WERI-Rb-1 (cell line): ENCODE data around the gene ST3GAL4.

Experiments
- DNase-seq: peaks from one replicate; pipeline ENCODE4 v3.0.0-alpha.2; 2020
- H3K27ac ChIP-seq: fragments of 250-450 bp; sonication (Bioruptor Pico); 2 replicates; pipeline ENCODE4 v1.5.1; 2020; ENCODE audit warnings: mild to moderate bottlenecking, moderate library complexity
- H3K27me3 ChIP-seq: fragments of 250-450 bp; sonication (Bioruptor Pico); 2 replicates; pipeline ENCODE4 v1.5.1; 2021; ENCODE audit warnings: mild to moderate bottlenecking, low read depth, moderate library complexity; ENCODE audit not compliant: insufficient read depth, severe bottlenecking
- H3K36me3 ChIP-seq: fragments of 250-450 bp; sonication (Bioruptor Pico); 2 replicates; pipeline ENCODE4 v1.5.1; 2020; ENCODE audit warnings: mild to moderate bottlenecking, moderate library complexity
- H3K4me3 ChIP-seq: 2 replicates; pipeline ENCODE4 v1.5.1; 2011; ENCODE audit warnings: low read depth, mild to moderate bottlenecking, control low read depth, low read length
- H3K9me3 ChIP-seq: fragments of 250-450 bp; sonication (Bioruptor Pico); 2 replicates; pipeline ENCODE4 v1.5.1; 2021; ENCODE audit warnings: mild to moderate bottlenecking, moderate library complexity; ENCODE audit not compliant: severe bottlenecking
- TF ChIP-seq, protein P1 (sequence below): IDR thresholded peaks from 2 replicates; pipeline ENCODE4 v1.5.1; 2011; ENCODE audit warnings: low read depth, mild to moderate bottlenecking, control low read depth, inconsistent platforms, low read length

ST3GAL4 gene

DNA sequence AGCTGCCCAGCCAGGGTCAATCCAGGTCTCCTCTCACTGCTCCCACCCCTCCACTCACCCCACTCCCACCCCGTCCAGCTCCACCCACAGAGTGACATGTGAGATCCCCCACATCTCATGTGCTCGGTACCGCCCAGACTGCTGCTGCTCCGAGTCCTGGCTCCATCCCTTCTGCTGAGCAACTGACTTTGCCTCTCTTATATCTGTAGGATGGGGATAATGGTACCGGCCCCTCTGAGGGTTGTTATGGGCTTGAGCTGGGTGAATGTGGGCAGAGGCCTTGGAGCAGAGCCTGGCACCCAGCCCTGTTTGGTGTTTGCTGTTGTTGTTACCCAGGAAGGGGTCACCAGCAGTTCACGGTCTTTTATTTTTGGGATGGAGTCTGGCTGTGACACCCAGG, 77.0 kb downstream of the ST3GAL4 start:
- TF ChIP-seq, protein P1, sequence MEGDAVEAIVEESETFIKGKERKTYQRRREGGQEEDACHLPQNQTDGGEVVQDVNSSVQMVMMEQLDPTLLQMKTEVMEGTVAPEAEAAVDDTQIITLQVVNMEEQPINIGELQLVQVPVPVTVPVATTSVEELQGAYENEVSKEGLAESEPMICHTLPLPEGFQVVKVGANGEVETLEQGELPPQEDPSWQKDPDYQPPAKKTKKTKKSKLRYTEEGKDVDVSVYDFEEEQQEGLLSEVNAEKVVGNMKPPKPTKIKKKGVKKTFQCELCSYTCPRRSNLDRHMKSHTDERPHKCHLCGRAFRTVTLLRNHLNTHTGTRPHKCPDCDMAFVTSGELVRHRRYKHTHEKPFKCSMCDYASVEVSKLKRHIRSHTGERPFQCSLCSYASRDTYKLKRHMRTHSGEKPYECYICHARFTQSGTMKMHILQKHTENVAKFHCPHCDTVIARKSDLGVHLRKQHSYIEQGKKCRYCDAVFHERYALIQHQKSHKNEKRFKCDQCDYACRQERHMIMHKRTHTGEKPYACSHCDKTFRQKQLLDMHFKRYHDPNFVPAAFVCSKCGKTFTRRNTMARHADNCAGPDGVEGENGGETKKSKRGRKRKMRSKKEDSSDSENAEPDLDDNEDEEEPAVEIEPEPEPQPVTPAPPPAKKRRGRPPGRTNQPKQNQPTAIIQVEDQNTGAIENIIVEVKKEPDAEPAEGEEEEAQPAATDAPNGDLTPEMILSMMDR, result no peak
- no peak for DNase-seq

DNA sequence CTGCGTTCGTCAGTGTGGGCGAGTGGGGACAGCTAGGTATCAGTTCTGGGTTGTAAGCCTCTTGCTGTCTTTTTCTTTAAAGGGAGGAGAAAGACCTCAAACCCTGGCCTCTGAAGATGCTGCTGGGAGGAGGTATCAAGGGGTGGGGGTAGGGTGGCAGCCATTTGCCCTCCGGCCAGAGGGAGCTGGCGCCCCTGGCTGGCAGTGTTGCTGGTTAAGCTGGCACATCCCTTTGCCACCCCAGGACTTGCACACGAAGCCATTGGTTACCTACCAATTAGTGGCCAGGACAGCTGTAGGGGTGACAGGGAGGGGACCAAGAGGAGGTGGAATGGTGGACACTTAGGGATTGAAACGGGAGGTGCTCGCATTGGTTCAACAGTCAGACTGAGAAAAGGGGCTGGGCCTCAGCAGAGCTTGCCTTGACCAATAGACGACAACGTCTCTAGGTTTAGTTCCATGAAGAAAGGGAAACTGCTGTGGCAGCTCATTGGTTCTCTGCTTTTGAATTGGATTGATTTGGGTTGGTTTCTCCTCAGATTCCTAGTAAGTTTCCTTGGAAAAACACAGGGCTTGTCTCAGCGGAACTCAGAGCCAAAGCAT, 77.9 kb downstream of the ST3GAL4 start:
- no peak for DNase-seq
- Histone ChIP-seq H3K9me3 (no peaks in the 10 kb centered on the region), H3K4me3 (no peak overlapping the region), H3K36me3 (no peaks in the 10 kb centered on the region), H3K27me3 (no peaks in the 10 kb centered on the region), H3K27ac (no peak overlapping the region)
- TF ChIP-seq, protein P1, result no peak

More for the DNA sequence above, 77.0 kb downstream of the ST3GAL4 start:
- Histone ChIP-seq H3K36me3 (no peaks in the 10 kb centered on the region), H3K4me3 (no peak overlapping the region), H3K27ac (no peak overlapping the region), H3K27me3 (no peaks in the 10 kb centered on the region), H3K9me3 (no peaks in the 10 kb centered on the region)

DNA sequence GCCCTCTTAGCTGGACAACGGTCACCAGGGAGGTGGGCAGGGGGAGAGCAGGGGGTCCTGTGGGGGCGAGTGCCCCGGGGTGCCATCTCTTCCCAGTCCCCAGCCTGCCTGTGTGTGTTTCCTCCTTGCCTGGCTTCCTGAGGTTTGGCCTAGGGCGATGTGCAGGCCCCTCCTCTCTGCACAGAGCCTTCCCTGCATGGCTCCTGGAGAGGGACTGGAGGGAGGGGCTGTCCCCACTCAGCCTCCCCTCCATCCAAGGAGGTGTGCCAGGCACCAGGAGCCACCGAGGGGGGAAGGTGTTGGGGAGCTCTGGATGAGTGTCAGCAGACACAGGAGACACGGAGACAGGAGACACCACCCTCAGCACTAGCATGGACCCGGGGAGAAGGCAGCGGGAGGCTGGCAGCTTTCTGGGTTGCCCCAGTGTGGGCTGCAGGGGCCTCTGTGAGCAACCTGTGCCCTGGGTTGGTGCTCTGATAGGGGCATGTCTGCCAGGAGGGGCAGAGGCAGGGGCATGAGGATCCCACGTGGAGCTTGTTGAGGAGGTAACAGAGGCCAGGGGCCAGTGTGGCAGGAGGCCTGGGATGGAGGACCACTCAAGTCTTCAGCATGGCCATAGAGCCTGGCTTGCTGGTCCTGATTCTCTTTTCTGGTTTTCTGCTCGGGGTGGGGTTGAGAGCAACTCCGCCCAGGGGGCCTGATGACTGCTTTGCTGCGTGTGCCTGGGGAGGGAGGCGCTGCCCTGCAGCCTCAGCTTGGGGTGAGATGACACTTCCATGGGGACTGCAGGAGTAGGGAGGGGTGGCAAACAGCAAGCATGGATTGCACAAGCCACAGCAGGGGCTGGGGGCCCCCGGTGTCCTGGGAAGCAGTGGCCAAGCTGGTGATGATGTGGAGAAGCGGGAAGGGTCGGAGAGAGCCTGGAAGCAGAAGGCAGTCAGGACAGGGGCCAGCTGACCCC, 78.8 kb downstream of the ST3GAL4 start:
- H3K27ac ChIP-seq, result no peak overlapping the region
- no peaks in the 10 kb centered on the region for H3K9me3 ChIP-seq
- H3K27me3 ChIP-seq, result no peaks in the 10 kb centered on the region
- H3K36me3 ChIP-seq, result no peaks in the 10 kb centered on the region
- TF ChIP-seq, protein P1, result no peak
- DNase-seq, result no peak
- no peak overlapping the region for H3K4me3 ChIP-seq

DNA sequence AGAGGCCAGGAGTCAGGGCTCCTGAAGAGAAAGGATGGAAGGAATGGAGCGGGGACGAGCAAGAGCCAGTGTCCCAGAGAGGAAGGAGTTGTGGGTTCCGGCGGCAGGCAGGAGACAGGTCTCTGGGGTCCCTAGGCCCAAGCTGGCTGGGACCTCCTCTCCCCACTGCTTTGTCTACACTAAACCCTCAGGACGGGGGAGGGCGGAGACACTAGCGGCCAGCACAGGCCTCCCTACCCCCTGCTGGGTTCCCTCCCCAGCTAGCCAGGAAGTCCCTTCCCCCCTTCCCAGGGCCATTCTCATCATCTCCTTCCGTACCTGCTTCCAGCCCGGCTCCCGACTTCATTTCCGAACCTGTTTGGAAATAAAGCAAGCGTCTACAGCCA, 79.5 kb downstream of the ST3GAL4 start:
- H3K36me3 ChIP-seq, result no peaks in the 10 kb centered on the region
- TF ChIP-seq, protein P1, result no peak
- H3K27me3 ChIP-seq, result no peaks in the 10 kb centered on the region
- H3K4me3 ChIP-seq, result no peak overlapping the region
- no peak overlapping the region for H3K27ac ChIP-seq
- no peaks in the 10 kb centered on the region for H3K9me3 ChIP-seq
- peak; percentile 34 for DNase-seq

DNA sequence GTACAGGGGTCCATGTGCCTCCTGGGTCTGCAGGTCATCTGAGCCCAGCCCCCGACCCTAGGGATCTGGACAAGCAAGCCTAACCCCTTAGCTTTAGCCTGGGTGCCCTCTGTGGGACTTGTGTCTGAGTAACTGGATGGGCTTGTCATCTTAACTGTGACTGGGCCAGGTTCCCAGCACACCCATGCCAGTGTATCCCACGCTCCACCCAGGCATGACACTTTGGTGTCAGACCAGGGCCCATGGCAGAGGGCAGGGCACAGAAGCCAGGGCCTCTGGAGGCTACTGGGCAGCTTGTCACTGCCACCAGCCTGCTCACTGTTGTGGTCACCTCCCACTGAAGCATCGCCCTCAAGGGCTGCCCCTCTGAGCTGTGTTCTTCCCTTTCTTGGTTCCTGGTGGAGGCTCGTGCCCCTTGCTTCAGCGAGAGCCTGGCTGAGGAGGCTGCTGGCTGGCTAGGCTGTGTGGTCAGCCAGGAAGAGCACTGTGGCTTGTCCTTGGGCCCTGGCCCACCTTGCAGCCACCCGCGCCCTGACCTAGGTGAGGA, 80.8 kb downstream of the ST3GAL4 start:
- no peaks in the 10 kb centered on the region for H3K36me3 ChIP-seq
- no peak for DNase-seq
- no peaks in the 10 kb centered on the region for H3K9me3 ChIP-seq
- no peak overlapping the region for H3K4me3 ChIP-seq
- H3K27me3 ChIP-seq, result no peaks in the 10 kb centered on the region
- no peak overlapping the region for H3K27ac ChIP-seq
- TF ChIP-seq, protein P1, result no peak
